Colonic mucosa (tissue), 4 donors: ENCODE data around the gene MTMR3. TPM values are rescaled to one million over a fixed set of nuclear protein-coding genes. Genes with fewer than 3 reads are reported as not detected.

Source experiments
- DNase-seq: peaks from one replicate; pipeline ENCODE4 v3.0.0-alpha.2; 2020
- H3K27ac ChIP-seq: fragments of 200-600 bp; one replicate; pipeline ENCODE4 v1.8.0; 2021
- H3K27me3 ChIP-seq: fragments of 200-600 bp; one replicate; pipeline ENCODE4 v1.8.0; 2021
- H3K36me3 ChIP-seq: fragments of 200-600 bp; one replicate; pipeline ENCODE4 v1.8.0; 2021
- H3K4me1 ChIP-seq: fragments of 200-600 bp; one replicate; pipeline ENCODE4 v1.8.0; 2021; ENCODE audit warnings: mild to moderate bottlenecking
- H3K4me3 ChIP-seq: fragments of 200-600 bp; one replicate; pipeline ENCODE4 v1.8.0; 2021
- H3K9ac ChIP-seq, 2 donors: one replicate each; pipeline ENCODE4 v1.7.0; 2013; ENCODE audit warnings: control low read depth in 2 of 2, low read depth in 2 of 2, low read length in 2 of 2
- H3K9me3 ChIP-seq: fragments of 200-600 bp; one replicate; pipeline ENCODE4 v1.8.0; 2021
- CTCF ChIP-seq: fragments of 200-600 bp; IDR thresholded peaks from one replicate; pipeline ENCODE4 v1.8.0; 2022; ENCODE audit warnings: antibody characterized with exemption, mild to moderate bottlenecking
- intact Hi-C: fragments of 100-400 bp; cut with DNase I; formaldehyde crosslinking; loops from one replicate; pipeline ENCODE4 v1.14.1; 2022
- microRNA-seq: library from miRNA; unstranded; fragments of <30 nt; microRNA quantifications from one replicate; pipeline ENCODE4, GENCODE V29; 2019
- total RNA-seq, 2 donors: library from RNA; stranded (reverse); fragmentation: NEBNext Ultra II Directional in 1 of 2; extraction: Animal tissue kit (Norgen Biotek cat#: 25700) in 1 of 2; gene quantifications; one replicate each; pipeline ENCODE4 v1.2.1, GENCODE V29; 2021
- donor health status: healthy.
- donor health status: DM: no; HTN: no; CAD: no.
- donor health status: DM: no; HTN: no; CAD: no.

Gene MTMR3
- total RNA-seq, 2 donors from 2014 or later = 35.9 to 49.4 TPM

- H3K27me3 ChIP-seq = no peaks in the 10 kb centered on the region
- H3K36me3 ChIP-seq = no peaks in the 10 kb centered on the region
- H3K27ac ChIP-seq = no peak overlapping the region
- H3K4me3 ChIP-seq = no peak overlapping the region
- intact Hi-C loops = no loop called here
- H3K9me3 ChIP-seq = no peaks in the 10 kb centered on the region
- H3K4me1 ChIP-seq = no peaks in the 10 kb centered on the region
- no peak for TF ChIP-seq CTCF
- DNase-seq = no peak
- no peak overlapping the region for H3K9ac ChIP-seq
These were observed 195.6 kb downstream of the MTMR3 start for GRCh38 chr22:30078320-30079311.

GRCh38 chr22:30079952-30080533 is 197.1 kb downstream of the MTMR3 start, which contains the start of gene HORMAD2:
TSS of gene HORMAD2 (plus strand) at chr22:30080464. CDS start at chr22:30093953, 13,489 bp downstream.
- Histone ChIP-seq H3K4me3 (no peak within 1 kb of the TSS), H3K9me3 (no peaks in the 10 kb centered on the region), H3K9ac (no peak within 1 kb of the TSS), H3K36me3 (no peaks in the 10 kb centered on the region), H3K27ac (no peak within 1 kb of the TSS), H3K4me1 (no peaks in the 10 kb centered on the region), H3K27me3 (no peaks in the 10 kb centered on the region)
- TF ChIP-seq CTCF = no peak
- no peak for DNase-seq
- intact Hi-C loops = loop anchor here (10.0 kb wide), 1 partner anchor 385 kb away; no protein-coding TSS in a partner anchor

Small RNA genes within 50 kb of the gene (microRNA-seq; reads per million reads assigned to microRNA genes)
- 2.2 reads per million for gene MIR6818

Other genes with a start within 250 kb of the MTMR3 start
- under 1 TPM in 1 of 2 donors, not detected in 1; 0.50 TPM for gene CABP7, start 163.2 kb upstream of the MTMR3 start, total RNA-seq
- 10 to 100 TPM; 11.9 to 14.3 TPM for gene ZMAT5, start 116.2 kb upstream of the MTMR3 start, total RNA-seq
- gene UQCR10, start 115.8 kb upstream of the MTMR3 start, total RNA-seq = 100 to 1,000 TPM; 171 to 217 TPM
- 10 to 100 TPM; 52.8 to 77.0 TPM for gene ASCC2, start 44.9 kb upstream of the MTMR3 start, total RNA-seq
- gene HORMAD2, start 197.3 kb downstream of the MTMR3 start, total RNA-seq = not detected